WTC11 (cell line): ENCODE data around the gene PGPEP1. TPM values are rescaled to one million over a fixed set of nuclear protein-coding genes. Genes with fewer than 3 reads are reported as not detected.
A peak's percentile ranks its signal among the peaks of the same experiment; 100 is the strongest.

Experiments
- ATF2 ChIP-seq: sonication (generic); formaldehyde crosslinking; IDR thresholded peaks from 2 replicates; pipeline ENCODE4 v1.8.1; 2022; ENCODE audit warnings: low read depth, missing genetic modification reagents, borderline replicate concordance
- CTCF ChIP-seq: fragments of 200-600 bp; IDR thresholded peaks from 2 replicates; pipeline ENCODE4 v1.8.0; 2022; ENCODE audit warnings: antibody characterized with exemption
- E2F5 ChIP-seq: sonication (generic); formaldehyde crosslinking; IDR thresholded peaks from 2 replicates; pipeline ENCODE4 v1.8.1; 2022; ENCODE audit warnings: mild to moderate bottlenecking, moderate library complexity, missing genetic modification reagents
- FOXJ3 ChIP-seq: sonication (generic); formaldehyde crosslinking; IDR thresholded peaks from 2 replicates; pipeline ENCODE4 v1.9.0; 2021; ENCODE audit warnings: missing genetic modification reagents, mild to moderate bottlenecking, borderline replicate concordance
- FOXP1 ChIP-seq: sonication (generic); formaldehyde crosslinking; IDR thresholded peaks from 2 replicates; pipeline ENCODE4 v1.8.0; 2022; ENCODE audit warnings: missing genetic modification reagents, mild to moderate bottlenecking, moderate library complexity, borderline replicate concordance
- JUN ChIP-seq: sonication (generic); formaldehyde crosslinking; IDR thresholded peaks from 2 replicates; pipeline ENCODE4 v1.8.0; 2023; ENCODE audit warnings: mild to moderate bottlenecking, missing genetic modification reagents
- KAT7 ChIP-seq: sonication (generic); formaldehyde crosslinking; IDR thresholded peaks from 2 replicates; pipeline ENCODE4 v1.8.1; 2023; ENCODE audit warnings: missing genetic modification reagents, mild to moderate bottlenecking, borderline replicate concordance
- MXD4 ChIP-seq: fragments of 250-450 bp; sonication (Bioruptor Pico); IDR thresholded peaks from 2 replicates; pipeline ENCODE4 v1.8.0; 2021; ENCODE audit warnings: mild to moderate bottlenecking, moderate library complexity, borderline replicate concordance
- NFATC4 ChIP-seq: fragments of 250-450 bp; sonication (Bioruptor Pico); IDR thresholded peaks from 2 replicates; pipeline ENCODE4 v1.9.0; 2021; ENCODE audit warnings: mild to moderate bottlenecking
- SP1 ChIP-seq: sonication (generic); formaldehyde crosslinking; conservative IDR thresholded peaks from 2 replicates; pipeline ENCODE4 v1.8.1; 2022; ENCODE audit warnings: missing genetic modification reagents
- STAT6 ChIP-seq: sonication (generic); formaldehyde crosslinking; conservative IDR thresholded peaks from 2 replicates; pipeline ENCODE4 v1.8.1; 2023; ENCODE audit warnings: mild to moderate bottlenecking, low read depth, missing genetic modification reagents, moderate library complexity
- ZBTB21 ChIP-seq: sonication (generic); formaldehyde crosslinking; IDR thresholded peaks from 2 replicates; pipeline ENCODE4 v1.8.1; 2023; ENCODE audit warnings: mild to moderate bottlenecking, missing genetic modification reagents, borderline replicate concordance
- ZNF416 ChIP-seq: fragments of 250-450 bp; sonication (Bioruptor Pico); IDR thresholded peaks from 2 replicates; pipeline ENCODE4 v1.9.0; 2021; ENCODE audit warnings: mild to moderate bottlenecking, inconsistent platforms
- ZNF512 ChIP-seq: sonication (generic); formaldehyde crosslinking; IDR thresholded peaks from 2 replicates; pipeline ENCODE4 v1.8.1; 2022; ENCODE audit warnings: missing genetic modification reagents, borderline replicate concordance
- total RNA-seq: library from RNA; stranded (reverse); gene quantifications from 3 replicates; pipeline ENCODE4 v1.2.3, GENCODE V29; 2021
- TF ChIP-seq, protein P1 (sequence below): fragments of 250-450 bp; sonication (Bioruptor Pico); IDR thresholded peaks from 2 replicates; pipeline ENCODE4 v1.9.0; 2021; ENCODE audit warnings: mild to moderate bottlenecking
- TF ChIP-seq, protein P2 (sequence below): sonication (generic); formaldehyde crosslinking; IDR thresholded peaks from 2 replicates; pipeline ENCODE4 v1.8.1; 2022; ENCODE audit warnings: mild to moderate bottlenecking, missing genetic modification reagents, moderate library complexity, borderline replicate concordance
- TF ChIP-seq, protein P3 (sequence below): sonication (generic); formaldehyde crosslinking; IDR thresholded peaks from 2 replicates; pipeline ENCODE4 v1.8.0; 2022; ENCODE audit warnings: mild to moderate bottlenecking, missing genetic modification reagents
- TF ChIP-seq, protein P4 (sequence below): sonication (generic); formaldehyde crosslinking; IDR thresholded peaks from 2 replicates; pipeline ENCODE4 v1.8.1; 2023; ENCODE audit warnings: mild to moderate bottlenecking, missing genetic modification reagents, borderline replicate concordance
- TF ChIP-seq, protein P5 (sequence below): sonication (generic); formaldehyde crosslinking; IDR thresholded peaks from 2 replicates; pipeline ENCODE4 v1.8.1; 2023; ENCODE audit warnings: mild to moderate bottlenecking, moderate library complexity, missing genetic modification reagents

Gene PGPEP1
- total RNA-seq, 1 experiment from 2014 or later = 68.1 TPM

- TF ChIP-seq STAT6 (CRISPR knock-in tag) = no peak
- TF ChIP-seq, protein P1, sequence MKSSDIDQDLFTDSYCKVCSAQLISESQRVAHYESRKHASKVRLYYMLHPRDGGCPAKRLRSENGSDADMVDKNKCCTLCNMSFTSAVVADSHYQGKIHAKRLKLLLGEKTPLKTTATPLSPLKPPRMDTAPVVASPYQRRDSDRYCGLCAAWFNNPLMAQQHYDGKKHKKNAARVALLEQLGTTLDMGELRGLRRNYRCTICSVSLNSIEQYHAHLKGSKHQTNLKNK = no peak
- TF ChIP-seq, protein P2, sequence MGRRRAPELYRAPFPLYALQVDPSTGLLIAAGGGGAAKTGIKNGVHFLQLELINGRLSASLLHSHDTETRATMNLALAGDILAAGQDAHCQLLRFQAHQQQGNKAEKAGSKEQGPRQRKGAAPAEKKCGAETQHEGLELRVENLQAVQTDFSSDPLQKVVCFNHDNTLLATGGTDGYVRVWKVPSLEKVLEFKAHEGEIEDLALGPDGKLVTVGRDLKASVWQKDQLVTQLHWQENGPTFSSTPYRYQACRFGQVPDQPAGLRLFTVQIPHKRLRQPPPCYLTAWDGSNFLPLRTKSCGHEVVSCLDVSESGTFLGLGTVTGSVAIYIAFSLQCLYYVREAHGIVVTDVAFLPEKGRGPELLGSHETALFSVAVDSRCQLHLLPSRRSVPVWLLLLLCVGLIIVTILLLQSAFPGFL (CRISPR knock-in tag) = no peak
- no peak for TF ChIP-seq ZNF416 (CRISPR knock-in tag)
- no peak for TF ChIP-seq NFATC4 (CRISPR knock-in tag)
- TF ChIP-seq MXD4 (CRISPR knock-in tag) = no peak
- no peak for TF ChIP-seq ZNF512 (CRISPR knock-in tag)
- TF ChIP-seq, protein P3, sequence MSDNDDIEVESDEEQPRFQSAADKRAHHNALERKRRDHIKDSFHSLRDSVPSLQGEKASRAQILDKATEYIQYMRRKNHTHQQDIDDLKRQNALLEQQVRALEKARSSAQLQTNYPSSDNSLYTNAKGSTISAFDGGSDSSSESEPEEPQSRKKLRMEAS = peak; percentile 96
- peak; percentile 79 for TF ChIP-seq E2F5 (CRISPR knock-in tag)
- TF ChIP-seq KAT7 (CRISPR knock-in tag) = 0 out of 2 replicates have a peak, but pooled peaks have one; percentile 87
- no peak for TF ChIP-seq FOXJ3
- TF ChIP-seq, protein P4, sequence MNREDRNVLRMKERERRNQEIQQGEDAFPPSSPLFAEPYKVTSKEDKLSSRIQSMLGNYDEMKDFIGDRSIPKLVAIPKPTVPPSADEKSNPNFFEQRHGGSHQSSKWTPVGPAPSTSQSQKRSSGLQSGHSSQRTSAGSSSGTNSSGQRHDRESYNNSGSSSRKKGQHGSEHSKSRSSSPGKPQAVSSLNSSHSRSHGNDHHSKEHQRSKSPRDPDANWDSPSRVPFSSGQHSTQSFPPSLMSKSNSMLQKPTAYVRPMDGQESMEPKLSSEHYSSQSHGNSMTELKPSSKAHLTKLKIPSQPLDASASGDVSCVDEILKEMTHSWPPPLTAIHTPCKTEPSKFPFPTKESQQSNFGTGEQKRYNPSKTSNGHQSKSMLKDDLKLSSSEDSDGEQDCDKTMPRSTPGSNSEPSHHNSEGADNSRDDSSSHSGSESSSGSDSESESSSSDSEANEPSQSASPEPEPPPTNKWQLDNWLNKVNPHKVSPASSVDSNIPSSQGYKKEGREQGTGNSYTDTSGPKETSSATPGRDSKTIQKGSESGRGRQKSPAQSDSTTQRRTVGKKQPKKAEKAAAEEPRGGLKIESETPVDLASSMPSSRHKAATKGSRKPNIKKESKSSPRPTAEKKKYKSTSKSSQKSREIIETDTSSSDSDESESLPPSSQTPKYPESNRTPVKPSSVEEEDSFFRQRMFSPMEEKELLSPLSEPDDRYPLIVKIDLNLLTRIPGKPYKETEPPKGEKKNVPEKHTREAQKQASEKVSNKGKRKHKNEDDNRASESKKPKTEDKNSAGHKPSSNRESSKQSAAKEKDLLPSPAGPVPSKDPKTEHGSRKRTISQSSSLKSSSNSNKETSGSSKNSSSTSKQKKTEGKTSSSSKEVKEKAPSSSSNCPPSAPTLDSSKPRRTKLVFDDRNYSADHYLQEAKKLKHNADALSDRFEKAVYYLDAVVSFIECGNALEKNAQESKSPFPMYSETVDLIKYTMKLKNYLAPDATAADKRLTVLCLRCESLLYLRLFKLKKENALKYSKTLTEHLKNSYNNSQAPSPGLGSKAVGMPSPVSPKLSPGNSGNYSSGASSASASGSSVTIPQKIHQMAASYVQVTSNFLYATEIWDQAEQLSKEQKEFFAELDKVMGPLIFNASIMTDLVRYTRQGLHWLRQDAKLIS (CRISPR knock-in tag) = no peak
- no peak for TF ChIP-seq ATF2 (CRISPR knock-in tag)
- TF ChIP-seq SP1 (CRISPR knock-in tag) = peak; percentile 28; the same call in 1 of the 2 replicates
- peak; percentile 66; the same call in 1 of the 2 replicates for TF ChIP-seq FOXP1 (CRISPR knock-in tag)
- peak; percentile 100 for TF ChIP-seq CTCF
- no peak for TF ChIP-seq ZBTB21 (CRISPR knock-in tag)
- TF ChIP-seq, protein P5, sequence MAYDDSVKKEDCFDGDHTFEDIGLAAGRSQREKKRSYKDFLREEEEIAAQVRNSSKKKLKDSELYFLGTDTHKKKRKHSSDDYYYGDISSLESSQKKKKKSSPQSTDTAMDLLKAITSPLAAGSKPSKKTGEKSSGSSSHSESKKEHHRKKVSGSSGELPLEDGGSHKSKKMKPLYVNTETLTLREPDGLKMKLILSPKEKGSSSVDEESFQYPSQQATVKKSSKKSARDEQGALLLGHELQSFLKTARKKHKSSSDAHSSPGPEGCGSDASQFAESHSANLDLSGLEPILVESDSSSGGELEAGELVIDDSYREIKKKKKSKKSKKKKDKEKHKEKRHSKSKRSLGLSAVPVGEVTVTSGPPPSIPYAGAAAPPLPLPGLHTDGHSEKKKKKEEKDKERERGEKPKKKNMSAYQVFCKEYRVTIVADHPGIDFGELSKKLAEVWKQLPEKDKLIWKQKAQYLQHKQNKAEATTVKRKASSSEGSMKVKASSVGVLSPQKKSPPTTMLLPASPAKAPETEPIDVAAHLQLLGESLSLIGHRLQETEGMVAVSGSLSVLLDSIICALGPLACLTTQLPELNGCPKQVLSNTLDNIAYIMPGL (CRISPR knock-in tag) = peak; percentile 98
- no peak for TF ChIP-seq JUN (CRISPR knock-in tag)
These were observed 47.9 kb downstream of the PGPEP1 start (continued) for GRCh38 chr19:18388100-18388959.
